ENCODE results near the gene CLEC10A.
"Not testable (repeated sequence)": the region's sequence is repeated elsewhere in the genome, so short reads cannot be mapped to it uniquely, and the experiment has no call there.

Gene CLEC10A

DNA sequence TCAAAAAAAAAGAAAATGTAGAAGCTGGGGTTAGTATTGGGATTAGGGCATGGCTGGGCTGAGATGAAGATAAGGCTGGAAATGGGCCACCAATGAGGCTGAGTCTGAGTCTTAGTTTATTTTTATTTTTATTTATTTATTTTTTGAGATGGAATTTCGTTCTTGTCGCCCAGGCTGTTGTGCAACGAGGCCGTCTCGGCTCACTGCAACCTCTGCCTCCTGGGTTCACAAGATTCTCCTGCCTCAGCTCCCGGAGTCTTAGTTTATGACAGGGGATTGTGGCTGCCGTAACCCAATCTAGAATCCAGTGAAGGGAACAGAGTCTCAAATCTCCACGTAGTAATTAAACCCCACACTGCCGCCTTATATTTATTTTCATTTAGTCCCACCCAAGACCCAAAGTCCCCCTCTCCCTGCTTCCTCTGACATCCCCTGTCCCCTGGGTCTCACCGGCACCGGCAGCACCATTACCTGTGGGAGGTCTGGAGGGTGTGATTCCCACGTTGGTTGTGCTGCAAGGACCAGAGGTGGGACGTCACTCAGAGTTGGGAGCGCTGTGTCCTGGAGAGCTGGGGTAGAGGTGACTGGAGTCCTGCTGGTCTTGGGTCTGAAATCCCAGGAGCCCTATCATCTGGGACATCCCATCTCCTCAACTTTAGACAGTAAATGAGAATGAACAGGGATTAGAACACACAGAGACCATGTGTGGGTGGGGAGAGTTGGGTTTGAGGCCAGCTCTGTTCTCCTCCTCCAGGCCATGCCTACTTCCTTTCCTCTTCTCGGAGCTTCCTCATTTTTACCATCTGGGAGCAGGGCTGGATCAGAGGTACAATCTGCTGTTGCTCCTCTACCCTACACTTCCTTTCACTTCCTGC lies at the start of gene CLEC10A:
TSS of gene CLEC10A (minus strand) at position 671 of the 875 bp plus-strand sequence. CDS start 1,439 bp downstream, outside the sequence.
- FAIRE-seq (no peak), DNase-seq (ENCODE audit: low spot score) (no peak)

DNA sequence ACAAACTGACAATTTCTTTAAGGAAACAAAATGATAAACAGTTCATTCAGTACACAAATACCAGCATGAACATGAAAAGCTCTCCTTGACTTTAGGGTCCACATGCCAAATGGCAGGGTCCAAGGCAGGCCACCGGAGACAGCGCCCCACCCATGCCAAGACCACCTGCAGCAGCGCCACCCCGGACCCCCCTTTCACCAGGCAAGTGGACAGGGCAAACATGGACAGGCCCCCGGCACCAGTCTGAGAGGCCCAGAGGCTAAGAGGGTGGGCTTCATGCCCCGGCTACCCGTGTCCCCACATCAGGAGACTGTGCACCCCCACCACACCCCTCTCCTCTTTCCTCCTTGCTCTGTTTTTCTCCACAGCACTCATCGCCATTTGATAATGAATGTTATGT lies 49.3 kb upstream of the CLEC10A start:
- DNase-seq (ENCODE audit: low spot score) (no peak), FAIRE-seq (no peak)

- DNase-seq (ENCODE audit: low spot score) (no peak), FAIRE-seq (no peak)
Observed at GRCh38 chr17:7128160-7128559, 48.1 kb upstream of the CLEC10A start.

DNA sequence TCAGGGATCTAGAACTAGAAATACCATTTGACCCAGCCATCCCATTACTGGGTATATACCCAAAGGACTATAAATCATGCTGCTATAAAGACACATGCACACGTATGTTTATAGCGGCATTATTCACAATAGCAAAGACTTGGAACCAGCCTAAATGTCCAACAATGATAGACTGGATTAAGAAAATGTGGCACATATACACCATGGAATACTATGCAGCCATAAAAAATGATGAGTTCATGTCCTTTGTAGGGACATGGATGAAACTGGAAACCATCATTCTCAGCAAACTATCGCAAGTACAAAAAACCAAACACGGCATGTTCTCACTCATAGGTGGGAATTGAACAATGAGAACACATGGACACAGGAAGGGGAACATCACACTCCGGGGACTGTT lies 47.5 kb upstream of the CLEC10A start:
- FAIRE-seq; DNase-seq (ENCODE audit: low spot score): not testable (repeated sequence)

DNA sequence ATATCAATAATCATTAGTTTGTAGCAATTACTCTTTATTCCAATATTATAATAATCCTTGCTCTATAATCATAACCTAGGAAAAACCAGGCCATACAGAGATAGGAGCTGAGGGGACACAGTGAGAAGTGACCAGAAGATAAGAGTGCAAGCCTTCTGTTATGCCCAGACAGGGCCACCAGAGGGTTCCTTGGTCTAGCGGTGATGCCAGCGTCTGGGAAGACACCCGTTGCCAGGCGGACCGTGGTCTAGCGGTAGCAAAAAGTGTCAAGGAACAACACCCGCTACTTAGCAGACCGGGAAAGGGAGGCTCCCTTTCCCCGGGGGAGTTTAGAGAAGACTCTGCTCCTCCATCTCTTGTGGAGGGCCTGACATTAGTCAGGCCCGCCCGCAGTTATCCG lies 46.3 kb upstream of the CLEC10A start:
- not testable (repeated sequence) for DNase-seq (ENCODE audit: low spot score); FAIRE-seq

DNA sequence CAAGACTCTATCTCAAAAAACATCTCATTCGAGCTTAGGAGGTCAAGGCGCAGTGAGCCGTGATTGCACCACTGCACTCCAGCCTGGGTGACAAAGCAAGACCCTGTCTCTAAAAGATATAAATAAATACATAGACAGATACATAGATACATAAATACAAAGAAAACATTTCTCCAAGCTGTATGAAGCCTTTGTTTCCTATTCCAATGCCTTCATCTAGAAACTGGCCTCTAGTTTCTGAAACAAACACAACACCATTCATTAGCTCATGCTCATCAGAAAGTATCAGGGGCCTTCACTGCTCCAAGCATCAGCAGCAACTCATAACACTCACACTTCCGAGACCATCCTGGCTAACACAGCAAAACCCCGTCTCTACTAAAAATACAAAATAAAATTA lies 44.9 kb upstream of the CLEC10A start:
- FAIRE-seq, result no peak
- DNase-seq (ENCODE audit: low spot score), result no peak

DNA sequence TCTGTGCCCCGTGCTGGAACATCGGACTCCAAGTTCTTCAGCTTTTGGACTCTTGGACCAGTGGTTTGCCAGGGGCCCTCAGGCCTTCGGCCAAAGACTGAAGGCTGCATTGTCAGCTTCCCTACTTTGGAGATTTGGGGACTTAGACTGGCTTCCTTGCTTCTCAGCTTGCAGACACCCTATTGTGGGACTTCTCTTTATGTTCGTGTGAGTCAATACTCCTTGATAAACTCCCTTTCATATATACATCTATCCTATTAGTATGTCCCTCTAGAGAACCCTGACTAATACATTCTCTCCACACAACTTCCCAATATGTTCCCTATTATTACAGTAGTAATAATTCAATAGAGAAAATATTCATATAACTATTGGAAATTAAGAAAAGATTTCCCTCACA lies 43.8 kb upstream of the CLEC10A start:
- DNase-seq (ENCODE audit: low spot score) (no peak), FAIRE-seq (no peak)

DNA sequence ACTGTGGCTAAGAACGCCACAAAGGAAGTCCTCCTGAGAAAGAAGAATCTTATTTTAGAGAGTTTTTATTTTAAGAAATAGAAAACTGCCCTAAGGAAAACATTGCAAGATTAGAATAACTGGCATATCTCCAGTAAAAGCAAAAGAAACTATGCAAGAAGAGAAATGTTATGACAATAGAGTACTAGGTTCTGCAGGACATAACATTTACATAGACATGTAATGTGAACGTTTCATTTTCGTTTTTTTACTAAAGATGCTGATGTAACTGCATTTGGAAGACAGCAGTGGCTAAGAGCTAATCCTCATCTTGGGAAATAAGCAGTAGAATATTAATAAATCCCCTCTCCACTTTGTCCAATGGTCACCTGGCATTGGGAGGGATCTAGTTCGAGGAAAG lies 42.3 kb upstream of the CLEC10A start:
- FAIRE-seq (no peak), DNase-seq (ENCODE audit: low spot score) (no peak)

- FAIRE-seq; DNase-seq (ENCODE audit: low spot score): not testable (repeated sequence)
Observed at GRCh38 chr17:7120635-7121034, 40.6 kb upstream of the CLEC10A start.

GRCh38 chr17:7120123-7120522 lies 40.1 kb upstream of the CLEC10A start:
- FAIRE-seq (no peak), DNase-seq (ENCODE audit: low spot score) (no peak)

GRCh38 chr17:7119314-7119713 lies 39.3 kb upstream of the CLEC10A start:
- no peak for FAIRE-seq
- DNase-seq (ENCODE audit: low spot score), result no peak

DNA sequence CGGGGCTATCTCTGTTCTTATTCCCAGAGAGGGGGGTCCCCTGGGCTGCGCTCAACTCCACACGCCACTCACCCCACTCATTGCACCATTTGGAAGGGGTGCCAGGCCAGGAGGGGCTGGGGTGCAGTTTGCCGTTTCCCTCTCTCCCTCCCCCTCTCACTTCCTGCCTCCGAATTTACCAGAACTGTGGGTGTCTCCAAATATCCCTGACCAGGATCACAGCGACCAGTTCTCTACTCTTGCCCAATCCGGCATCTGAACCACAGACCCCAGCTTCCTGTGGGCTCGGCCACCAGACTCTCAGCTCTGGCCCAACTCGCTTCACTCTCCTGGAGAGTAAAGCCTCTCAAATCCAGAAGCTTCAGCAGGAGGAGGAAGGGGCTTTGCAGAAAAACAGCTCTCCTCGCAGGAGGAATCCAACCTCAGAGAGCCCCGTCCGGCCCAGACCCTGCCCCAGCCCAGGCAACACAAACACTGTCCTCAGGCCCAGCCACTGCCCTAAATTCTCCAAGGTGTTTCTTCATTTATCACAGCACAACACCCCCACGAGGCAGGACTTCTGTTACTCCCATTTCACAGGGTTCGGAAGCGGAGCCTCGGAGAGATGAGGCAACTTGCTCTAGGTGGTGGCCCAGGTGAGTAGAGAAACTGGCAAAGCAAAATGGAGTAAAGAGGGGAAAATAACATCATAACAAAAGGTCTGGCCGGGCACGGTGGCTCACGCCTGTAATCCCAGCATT lies 35.0 kb upstream of the CLEC10A start:
- DNase-seq (ENCODE audit: low spot score), result no peak
- FAIRE-seq, result no peak

- DNase-seq (ENCODE audit: low spot score) (no peak), FAIRE-seq (no peak)
Observed at GRCh38 chr17:7114241-7114874, 34.3 kb upstream of the CLEC10A start, which contains the start of gene ASGR2. Gene ASGR2, minus strand, starts transcription at chr17:7114822. Its CDS starts 582 bp downstream, at chr17:7114240.

DNA sequence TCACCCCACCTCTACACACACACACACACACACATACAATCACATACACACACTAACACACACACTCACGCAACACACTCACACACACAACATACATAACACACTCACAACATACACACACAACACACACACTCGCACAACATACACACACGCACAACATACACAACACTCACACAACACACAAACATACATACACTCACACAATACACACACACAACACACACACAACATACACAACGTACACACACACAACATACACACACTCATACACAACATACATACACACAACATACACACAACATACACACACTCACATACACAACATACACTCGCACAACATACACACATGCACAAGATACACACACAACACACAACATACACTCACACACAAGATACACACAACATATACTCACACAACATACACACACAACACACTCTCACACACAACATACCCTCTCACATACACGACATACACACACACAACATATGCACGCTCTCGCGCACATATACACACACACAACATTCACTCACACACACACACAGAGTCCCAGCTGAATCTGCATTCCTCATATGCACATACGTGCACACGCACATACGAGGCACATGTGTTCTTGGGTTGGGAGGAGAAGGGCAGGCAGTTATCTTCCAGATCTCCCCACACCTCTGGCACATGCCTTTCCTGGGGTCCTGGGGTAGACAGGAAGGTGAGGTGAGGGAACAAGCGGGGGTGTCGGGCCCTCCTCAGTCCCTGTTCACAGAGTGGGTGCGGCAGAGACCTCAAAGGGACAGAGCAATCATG lies 33.4 kb upstream of the CLEC10A start:
- peak; percentile 96 for FAIRE-seq

GRCh38 chr17:7112510-7113108 lies 32.6 kb upstream of the CLEC10A start:
- FAIRE-seq, result no peak
- DNase-seq (ENCODE audit: low spot score), result no peak

More for the DNA sequence above, 33.4 kb upstream of the CLEC10A start:
- no peak for DNase-seq (ENCODE audit: low spot score)

DNA sequence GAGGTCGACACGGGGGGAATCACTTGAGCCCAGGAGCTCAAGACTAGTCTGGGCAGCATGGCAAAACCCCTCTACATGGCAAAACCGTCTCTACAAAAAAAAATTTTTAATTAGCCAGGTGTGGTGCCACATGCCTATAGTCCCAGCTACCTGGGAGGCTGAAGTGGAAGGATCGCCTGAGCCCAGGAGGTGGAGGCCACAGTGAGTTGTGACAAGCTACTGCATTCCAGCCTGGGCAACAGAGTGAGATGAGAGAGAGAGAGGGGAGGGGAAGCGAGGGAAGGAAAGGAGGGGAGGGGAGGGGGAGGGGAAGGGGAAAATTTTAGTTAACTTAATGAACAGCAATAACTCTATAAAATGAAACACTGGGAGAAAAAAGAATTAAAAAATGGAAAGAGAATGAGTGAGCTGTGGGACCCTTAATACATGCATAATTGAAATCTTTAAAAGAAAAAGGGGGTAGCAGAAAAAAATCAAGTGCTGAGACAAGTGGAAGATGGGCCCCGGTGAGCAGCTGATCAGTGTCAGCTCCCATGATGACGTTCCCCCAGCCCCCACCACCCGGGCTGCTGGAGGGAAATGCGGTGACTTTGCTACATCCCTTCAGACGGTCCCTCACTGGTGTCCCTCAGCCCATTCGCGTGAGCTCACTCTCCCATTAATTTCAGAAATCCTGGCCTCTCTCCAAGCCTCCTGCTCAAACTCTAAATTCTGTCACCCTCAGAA lies 31.9 kb upstream of the CLEC10A start:
- FAIRE-seq (no peak), DNase-seq (ENCODE audit: low spot score) (no peak)

DNA sequence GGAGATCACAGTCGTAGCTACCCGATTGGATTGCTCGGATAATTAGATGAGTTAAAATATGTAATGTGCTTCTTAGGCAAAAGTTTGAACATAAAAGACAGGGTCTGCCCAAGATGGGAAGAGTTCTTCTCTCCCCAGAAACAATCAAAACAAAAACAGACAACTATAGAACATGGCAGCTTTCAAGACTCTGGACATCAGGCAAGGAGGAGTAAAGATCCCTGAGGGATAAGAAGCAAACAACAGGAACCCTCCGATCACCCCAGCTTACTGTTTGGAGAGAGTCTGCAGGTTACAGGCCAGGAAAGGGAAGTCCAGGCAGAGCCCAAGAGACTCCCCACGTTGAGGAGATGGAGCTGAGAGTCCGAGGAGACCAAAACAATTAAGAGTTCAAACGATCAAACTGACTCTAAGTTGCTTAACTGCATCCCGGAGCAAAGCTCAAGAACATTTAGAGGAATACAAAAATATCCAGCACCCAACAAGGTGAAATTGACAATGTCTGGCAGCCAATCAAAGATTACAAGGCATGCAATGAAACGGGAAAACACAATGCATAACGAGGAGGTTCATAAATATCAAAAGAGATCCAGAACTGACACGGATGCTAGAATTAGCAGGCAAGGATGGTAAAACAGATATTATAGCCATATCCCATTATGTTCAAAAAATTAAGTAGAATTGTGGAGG lies 30.7 kb upstream of the CLEC10A start:
- DNase-seq (ENCODE audit: low spot score), result no peak
- no peak for FAIRE-seq

DNA sequence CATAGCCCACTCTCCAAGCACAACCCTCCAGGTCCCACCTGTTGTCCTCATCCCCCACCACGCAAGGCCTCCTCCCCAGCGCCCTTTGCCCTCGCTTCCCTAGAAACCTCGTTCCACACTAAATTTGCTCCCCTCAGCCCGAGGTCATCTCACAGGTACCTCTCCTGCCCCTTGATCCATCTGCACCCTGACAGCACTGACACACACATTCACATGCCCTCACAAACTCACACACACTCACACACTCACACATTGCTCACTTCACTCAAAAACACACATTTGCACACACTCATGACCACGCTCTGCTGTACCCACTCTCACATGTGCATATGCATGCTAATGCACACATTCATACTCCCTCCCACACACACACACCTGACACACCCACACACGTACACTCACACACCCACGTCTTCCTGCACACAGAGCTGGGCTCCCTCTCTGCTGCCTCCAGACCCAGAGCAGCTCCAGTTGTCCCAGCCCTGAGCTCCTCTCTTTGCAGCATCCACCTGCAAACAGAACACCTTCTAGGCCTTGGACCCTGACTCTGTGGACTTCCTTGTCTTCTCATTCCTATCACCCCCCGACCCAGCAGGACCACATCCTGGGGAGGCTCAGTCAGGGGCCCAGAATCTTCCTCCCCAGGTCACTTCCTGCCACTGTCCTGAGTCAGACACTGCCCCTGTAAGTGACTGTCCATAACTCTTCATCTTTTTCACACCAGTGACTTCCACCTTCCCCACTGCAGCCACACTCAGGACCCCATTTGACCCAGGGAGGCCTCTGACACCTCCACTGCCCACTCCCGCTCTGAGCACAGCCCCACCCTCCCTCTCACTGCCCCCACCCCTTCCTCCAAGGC lies 29.6 kb upstream of the CLEC10A start:
- no peak for FAIRE-seq
- DNase-seq (ENCODE audit: low spot score), result no peak
